ENCODE results near the gene DCP2.

Gene DCP2

DNA sequence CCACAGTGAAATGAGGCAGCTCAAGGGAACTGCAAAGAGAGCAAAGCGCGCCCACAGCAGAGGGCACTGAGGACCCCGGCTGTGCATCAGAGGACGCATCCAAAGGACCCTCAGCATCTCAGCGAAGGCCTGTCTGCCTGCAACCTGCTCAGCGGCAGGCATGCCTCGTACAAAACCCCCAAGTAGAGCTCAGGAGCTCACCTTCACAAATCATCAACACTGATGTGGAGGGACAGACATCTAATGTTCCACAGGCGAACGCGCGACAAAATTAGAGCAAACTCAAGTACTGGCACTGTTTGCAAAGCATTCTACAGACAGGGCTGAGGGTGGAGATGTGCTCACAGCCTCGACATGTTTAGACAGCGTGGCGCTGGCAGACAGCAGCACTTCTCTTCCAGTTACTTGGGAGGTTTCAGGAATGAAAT lies 81.0 kb downstream of the DCP2 start:
- TF ChIP-seq, protein P1, sequence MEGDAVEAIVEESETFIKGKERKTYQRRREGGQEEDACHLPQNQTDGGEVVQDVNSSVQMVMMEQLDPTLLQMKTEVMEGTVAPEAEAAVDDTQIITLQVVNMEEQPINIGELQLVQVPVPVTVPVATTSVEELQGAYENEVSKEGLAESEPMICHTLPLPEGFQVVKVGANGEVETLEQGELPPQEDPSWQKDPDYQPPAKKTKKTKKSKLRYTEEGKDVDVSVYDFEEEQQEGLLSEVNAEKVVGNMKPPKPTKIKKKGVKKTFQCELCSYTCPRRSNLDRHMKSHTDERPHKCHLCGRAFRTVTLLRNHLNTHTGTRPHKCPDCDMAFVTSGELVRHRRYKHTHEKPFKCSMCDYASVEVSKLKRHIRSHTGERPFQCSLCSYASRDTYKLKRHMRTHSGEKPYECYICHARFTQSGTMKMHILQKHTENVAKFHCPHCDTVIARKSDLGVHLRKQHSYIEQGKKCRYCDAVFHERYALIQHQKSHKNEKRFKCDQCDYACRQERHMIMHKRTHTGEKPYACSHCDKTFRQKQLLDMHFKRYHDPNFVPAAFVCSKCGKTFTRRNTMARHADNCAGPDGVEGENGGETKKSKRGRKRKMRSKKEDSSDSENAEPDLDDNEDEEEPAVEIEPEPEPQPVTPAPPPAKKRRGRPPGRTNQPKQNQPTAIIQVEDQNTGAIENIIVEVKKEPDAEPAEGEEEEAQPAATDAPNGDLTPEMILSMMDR (conservative IDR thresholded peaks at IDR 0.05) = peak; percentile 43
- H3K27ac ChIP-seq = no peak overlapping the region

DNA sequence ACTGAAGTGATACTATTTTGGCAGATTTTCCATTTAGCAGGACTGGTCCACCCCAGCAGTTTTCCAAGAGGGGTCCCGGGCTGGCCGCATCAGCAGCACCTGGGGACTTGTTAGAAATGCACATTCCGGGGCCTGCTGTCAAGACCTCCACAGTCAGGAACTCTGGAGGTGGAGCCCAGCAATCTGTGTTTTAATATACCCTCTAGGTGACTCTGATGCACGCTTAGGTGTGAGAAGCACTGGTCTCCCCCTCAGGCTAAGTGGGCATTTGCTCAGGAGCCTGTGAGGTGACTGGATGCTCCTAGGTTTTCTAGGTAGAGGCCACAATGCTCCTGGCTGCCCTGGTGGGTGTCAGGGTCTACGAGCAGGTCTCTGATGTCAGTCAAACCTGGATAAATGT lies 81.7 kb downstream of the DCP2 start:
- no peak overlapping the region for H3K27ac ChIP-seq
- TF ChIP-seq, protein P1 (conservative IDR thresholded peaks at IDR 0.05) = no peak

DNA sequence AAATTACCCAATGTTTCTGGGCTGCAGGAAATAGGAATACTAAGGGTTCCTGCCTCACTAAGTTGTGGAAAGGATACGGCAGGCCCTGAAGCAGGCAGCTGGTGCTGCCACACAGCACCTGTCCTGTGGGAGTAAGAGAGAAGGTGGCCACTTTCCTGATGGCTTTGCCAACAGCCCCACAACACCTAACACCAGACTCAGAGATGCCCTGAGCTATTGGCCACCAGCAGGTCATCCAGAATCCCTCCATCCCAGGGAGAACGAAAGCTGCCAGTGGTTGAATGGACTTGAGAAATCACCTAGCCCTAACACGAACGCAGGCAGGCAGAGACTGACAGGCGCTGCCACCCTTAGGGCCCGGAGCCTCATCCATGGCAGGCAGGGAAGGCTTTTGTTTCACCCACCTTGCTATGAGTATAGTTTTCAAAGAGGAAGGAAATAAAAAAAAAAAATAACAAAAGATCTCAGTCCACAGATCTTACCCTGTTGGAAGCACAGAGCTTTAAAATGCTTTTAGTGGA lies 82.2 kb downstream of the DCP2 start:
- TF ChIP-seq, protein P1 (conservative IDR thresholded peaks at IDR 0.05) = no peak
- no peak overlapping the region for H3K27ac ChIP-seq

DNA sequence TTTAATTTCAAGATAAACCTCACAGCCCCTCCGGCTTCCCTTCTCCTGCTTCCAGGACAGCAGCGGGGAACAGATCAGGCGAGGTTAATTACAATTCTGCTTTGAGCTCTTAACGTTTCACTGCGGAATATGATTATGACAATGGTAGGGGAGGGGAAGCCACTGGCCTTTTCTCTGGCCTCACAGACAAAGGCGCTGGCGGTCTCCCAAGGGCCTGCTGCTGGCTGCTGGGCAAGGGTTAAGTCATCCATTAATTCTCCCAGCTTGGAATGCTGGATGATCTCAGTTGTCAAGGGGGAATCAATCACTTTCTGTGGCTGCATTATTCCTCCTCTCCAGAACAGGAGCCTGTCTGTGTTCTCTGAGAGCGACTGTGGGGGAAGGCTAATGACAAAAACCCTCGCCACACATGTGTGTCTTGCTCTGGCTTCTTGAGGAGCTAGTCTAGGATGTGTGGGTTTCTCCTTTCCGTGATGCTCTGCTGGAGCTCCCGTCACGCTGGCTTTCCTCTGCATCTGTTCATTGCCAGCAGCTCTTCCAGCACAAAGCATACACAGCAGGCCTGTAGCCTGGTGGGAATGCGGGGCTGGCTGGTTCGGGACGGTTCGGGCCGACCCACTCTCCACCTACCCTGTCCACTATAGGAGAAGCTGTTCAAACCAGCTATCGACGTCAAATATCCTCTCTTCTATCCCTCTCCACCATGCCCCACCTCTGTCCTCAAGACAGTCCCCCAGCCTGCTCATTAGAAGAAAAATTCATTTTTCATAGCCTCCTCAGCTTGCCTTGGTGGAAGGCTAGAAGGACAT lies 82.8 kb downstream of the DCP2 start:
- H3K27ac ChIP-seq = no peak overlapping the region
- TF ChIP-seq, protein P1 (conservative IDR thresholded peaks at IDR 0.05) = no peak

DNA sequence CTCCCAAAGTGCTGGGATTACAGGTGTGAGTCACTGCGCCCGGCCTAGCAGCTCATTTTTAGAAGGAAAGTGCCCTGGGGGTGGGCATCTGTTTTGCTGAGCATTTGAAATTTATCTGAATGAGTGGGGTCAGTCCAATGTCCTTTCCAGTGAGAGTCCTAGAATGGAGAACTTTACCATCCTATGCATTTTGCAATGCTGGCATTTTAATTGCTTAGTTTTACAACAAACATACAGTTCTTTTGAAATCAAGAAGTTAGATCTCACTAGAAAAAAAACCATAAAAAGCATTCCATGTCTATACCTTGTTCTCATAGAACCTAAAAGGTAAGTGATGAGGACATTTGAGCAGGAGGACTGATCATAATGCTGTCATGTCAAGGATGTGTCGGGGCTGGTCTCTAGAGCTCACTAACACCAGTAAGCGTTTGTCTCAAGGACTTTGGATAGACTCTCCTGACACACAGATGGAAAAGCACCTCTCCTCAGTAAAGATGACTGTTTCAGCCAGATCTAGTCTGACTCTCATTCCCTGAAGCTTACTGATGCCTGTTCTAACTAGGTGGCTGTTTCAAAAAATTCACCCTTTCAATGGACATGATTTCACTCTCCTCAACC lies 83.9 kb downstream of the DCP2 start:
- H3K27ac ChIP-seq = no peak overlapping the region
- TF ChIP-seq, protein P1 (conservative IDR thresholded peaks at IDR 0.05) = no peak

DNA sequence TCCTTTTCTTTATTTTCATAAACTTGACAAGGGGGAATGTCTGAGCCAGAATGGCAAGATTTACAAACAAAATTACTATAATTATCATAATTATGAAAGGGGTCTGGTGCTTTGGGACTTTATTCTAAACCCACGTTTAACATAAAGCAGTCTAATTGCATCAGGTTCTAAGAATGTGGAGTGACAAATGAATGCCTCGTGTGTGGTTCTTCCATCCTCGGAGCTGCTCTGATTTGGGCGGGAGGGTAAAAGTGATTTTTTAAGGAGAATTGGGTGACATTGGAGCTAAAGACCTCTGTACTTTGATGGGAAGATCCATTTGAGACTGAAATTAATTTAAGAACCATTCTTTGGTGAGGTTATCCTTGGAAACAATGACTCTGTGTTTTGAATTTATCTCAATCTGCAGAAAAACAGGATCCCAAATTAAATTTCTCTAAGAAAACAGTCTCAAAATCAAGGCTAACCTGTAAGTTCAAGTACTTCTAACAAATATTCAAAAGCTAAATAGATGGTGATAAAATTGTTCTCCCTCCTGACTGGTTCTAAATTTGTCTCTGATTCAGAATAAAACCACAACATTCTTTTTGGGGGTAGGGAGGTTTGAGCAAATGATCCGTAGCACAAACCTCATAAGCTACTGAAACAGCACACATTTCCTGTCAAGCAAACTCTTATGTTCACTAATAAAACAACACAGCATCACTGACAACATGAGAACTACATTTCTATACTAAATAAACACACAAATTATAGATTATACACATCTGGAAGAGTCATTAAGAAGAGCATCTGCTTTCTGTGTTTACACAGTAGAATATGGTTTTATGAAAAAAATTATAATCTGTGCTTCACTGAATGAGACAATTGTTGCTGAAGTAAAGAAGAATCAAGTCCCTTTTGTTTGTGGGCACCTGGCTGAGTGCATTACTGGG lies 85.5 kb downstream of the DCP2 start:
- H3K27ac ChIP-seq = no peak overlapping the region
- TF ChIP-seq, protein P1 (conservative IDR thresholded peaks at IDR 0.05) = no peak
